HT1080 (cell line): ENCODE results near the gene CLASP1. TPM values are rescaled to one million over a fixed set of nuclear protein-coding genes. Genes with fewer than 3 reads are reported as not detected.
"Not testable (repeated sequence)": the region's sequence is repeated elsewhere in the genome, so short reads cannot be mapped to it uniquely, and the experiment has no call there.

Source experiments
- DNase-seq: peaks from one replicate; pipeline ENCODE4 v3.0.0-alpha.2; 2015; ENCODE audit warnings: low read depth
- total RNA-seq: library from RNA; depleted of rRNA; stranded (reverse); fragments of >200 nt; shearing (Covaris generic); gene quantifications from 2 replicates; pipeline ENCODE4 v1.2.3, GENCODE V29; 2014

CLASP1 gene
- total RNA-seq, 1 experiment from 2014 or later, result 22.5 TPM

DNA sequence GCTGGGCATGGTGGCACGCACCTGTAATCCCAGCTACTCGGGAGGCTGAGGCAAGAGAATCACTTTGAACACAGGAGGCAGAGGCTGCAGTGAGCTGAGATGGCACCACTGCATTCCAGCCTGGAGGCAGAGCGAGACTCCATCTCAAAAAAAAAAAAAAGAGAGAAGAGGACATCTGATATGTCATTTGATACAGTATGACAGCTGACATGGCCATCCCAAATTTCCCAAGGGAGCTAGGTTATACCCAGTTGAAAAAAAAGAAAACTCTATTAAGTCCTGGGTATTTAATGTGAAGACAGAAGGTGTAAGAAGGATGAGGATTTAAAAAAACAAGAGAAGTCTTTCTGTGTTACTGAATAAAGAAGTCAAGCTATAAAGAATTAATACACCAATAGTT is 23.3 kb downstream of the CLASP1 start:
- DNase-seq, result no peak

DNA sequence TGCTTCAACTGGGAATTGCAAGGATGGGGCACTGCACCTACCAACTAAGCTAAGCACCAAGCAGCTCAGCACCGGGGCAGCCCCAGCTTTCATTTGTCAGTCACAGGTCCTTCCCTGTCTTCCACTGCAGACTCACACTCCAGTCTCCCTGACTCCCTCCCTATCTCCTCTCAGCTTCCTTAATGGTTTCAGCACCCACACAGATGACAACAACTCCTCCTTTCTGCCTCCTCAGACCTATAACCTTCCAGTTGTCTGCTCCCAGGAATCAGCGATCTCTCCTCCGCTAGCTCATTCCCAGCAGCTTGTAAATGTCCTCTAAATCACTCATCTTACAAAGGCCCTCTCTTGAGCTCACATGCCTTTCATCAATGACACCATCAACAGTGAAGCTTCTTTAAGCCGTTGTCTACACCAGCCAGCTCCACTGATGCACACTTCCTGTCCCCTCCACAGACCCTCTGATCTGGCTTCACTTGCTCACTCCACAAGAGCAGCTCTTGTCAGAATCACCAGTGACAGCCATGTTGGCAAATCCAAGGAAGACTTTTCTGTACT is 32.1 kb downstream of the CLASP1 start:
- DNase-seq, result peak; percentile 4

DNA sequence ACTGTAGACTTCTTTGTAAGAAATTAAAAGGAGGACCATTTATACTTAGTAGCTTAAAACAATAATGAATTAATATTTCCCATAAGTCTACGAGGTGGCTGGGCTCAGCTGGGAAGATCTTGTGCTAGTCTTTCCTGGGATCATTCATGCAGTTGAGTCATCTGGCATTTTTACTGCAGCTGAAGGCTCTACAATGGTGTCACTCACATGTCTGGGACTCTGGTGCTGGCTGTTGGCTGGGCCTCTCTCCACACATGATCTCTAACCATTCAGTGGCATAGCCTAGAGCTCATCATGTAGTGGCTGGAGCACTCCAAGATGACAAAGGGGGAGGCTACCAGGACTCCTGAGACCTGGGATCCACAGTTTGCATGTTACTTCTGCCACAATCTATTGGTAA is 35.5 kb downstream of the CLASP1 start:
- peak; percentile 20 for DNase-seq

DNA sequence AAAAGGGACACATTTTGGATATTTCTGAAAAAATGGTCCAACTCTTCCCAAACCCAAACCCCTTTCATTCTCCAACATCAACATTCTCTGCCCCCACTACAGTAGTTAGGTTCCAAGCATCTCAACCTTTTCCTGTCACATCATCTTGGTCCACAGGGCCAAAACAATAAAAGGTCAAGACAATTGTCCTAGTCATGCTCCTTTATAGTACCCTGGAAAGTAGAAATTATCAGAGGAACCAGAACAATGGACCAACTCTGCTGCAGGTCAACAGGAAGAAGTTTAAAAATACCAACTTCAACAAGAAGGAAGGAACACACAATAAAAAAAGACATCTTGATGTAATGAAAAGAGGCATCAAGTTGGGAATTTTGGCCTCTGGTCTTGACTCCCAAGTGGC is 36.1 kb downstream of the CLASP1 start:
- DNase-seq, result no peak

DNA sequence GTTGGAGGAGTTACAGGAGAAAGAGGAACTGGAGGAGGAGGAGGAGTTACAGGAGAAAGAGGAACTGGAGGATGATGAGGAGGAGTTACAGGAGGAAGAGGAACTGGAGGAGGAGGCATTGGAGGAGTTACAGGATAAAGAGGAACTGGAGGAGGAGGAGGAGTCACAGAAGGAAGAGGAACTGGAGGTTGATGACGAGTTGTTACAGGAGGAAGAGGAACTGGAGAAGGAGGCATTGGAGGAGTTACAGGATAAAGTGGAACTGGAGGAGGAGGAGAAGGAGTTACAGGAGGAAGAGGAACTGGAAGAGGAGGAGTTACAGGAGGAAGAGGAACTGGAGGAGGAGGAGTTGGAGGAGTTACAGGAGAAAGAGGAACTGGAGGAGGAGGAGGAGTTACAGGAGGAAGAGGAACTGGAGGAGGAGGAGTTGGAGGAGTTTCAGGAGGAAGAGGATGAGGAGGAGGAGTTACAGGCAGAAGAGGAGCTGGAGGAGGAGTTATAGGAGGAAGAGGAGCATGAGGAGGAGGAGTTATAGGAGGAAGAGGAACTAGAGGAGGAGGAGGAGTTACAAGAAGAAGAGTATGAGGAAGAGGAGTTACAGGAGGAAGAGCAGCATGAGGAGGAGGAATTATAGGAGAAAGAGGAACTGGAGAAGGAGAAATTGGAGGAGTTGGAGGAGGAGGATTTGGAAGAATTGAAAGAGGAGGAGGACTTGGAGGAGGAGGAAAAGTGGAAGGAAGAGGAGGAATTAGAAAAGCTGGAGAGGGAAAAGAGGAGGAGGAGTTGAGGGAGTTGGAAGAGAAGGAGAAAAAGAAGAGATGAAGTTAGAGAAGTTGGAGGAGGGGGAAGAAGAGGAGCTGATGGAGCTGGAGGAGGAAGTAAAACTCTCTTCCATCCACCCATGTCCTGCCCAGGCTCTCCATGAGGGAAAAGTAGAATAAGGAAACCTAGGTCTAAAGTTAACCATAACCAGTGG is 37.2 kb downstream of the CLASP1 start:
- DNase-seq, result peak; percentile 60

DNA sequence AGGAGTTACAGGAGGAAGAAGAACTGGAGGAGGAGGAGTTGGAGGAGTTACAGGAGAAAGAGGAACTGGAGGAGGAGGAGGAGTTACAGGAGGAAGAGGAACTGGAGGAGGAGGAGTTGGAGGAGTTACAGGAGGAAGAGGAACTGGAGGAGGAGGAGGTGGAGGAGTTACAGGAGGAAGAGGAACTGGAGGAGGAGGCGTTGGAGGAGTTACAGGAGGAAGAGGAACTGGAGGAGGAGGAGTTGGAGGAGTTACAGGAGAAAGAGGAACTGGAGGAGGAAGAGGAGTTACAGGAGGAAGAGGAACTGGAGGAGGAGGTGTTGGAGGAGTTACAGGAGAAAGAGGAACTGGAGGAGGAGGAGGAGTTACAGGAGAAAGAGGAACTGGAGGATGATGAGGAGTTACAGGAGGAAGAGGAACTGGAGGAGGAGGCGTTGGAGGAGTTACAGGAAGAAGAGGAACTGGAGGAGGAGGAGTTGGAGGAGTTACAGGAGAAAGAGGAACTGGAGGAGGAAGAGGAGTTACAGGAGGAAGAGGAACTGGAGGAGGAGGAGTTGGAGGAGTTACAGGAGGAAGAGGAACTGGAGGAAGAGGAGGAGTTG is 38.1 kb downstream of the CLASP1 start:
- DNase-seq, result not testable (repeated sequence)

DNA sequence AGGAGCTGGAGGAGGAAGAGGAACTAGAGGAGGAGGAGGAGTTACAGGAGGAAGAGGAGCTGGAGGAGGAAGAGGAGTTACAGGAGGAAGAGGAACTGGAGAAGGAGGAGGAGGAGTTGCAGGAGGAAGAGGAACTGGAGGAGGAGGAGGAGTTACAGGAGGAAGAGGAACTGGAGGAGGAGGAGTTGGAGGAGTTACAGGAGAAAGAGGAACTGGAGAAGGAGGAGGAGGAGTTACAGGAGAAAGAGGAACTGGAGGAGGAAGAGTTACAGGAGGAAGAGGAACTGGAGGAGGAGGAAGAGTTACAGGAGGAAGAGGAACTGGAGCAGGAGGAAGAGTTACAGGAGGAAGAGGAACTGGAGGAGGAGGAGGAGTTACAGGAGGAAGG is 38.8 kb downstream of the CLASP1 start:
- not testable (repeated sequence) for DNase-seq

DNA sequence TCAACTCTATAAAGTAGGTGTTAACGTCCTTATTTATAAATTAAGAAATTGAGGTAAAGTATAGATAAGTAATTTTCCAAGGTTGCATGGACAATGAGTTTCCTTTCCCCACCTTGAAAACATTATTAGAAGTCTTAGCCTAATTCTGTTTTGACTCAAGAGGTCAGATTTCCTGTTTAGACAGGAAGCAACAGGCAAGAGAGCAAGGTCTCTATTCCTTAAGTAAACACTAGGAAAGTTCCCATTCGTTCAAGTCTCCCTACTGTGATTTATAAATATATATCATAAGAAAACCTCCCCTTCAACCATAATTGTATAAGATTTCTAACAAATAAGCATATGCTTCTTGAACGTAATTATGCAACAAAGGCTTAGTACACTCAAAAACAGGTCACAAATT is 40.3 kb downstream of the CLASP1 start:
- no peak for DNase-seq

DNA sequence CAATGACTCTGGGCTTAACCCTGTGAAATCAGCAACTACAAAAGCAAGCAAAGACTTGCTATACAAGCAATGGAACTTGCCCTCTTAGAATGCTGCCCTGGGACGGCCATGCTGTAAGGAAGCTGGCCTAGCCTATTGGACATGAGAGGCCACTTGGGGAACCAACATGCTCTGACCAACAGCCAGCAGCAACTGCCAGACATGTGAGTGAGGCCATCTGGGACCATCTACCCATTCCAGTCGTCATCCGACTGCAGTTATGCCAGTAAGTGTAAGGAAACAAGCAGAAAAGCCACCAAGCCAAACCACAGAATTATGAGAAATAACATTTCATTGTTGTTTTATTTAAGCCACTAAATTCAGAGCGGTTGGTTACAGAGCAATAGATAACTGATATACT is 40.9 kb downstream of the CLASP1 start:
- DNase-seq, result no peak

DNA sequence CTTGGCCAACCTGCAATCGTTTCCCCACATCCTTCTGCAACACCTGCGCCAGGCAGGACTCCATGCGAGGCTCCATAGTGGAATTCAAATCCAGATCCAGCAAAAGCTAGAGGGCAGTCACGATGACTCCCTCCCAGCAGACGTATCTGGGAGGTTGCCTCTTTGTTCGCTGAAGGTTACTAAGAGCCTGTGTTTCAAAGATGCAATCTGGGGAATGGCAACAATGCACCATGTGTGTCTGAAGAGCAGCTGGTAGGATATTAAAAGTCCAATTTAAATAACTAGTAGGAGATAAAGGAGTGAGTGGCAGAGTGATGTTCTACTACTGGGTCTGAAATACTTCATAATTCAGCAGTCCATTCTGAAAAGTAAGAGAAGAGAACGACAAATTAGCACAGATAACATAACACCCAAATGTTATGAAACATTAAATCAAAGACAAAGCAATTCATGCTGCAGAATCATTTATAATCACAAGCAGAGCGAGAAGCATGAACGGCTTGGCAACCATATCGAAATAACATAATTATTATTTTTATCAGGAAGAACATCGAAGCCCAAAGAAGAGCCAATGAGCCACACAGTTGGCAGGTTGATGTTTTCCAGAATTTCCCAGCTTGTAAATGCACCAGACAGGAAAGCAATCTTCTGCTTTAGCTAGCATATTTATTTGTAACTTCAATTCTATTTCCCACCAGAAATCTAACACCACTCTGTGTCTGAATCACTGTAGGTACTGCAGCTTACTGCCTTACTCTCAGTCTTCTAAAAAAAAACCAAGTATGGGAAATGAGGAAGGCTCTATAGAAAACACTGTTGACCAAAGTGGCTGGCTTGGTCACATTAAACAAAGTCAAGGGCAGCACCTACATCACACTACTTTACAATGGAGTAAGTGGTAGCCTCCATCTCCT is 43.2 kb downstream of the CLASP1 start:
- no peak for DNase-seq

DNA sequence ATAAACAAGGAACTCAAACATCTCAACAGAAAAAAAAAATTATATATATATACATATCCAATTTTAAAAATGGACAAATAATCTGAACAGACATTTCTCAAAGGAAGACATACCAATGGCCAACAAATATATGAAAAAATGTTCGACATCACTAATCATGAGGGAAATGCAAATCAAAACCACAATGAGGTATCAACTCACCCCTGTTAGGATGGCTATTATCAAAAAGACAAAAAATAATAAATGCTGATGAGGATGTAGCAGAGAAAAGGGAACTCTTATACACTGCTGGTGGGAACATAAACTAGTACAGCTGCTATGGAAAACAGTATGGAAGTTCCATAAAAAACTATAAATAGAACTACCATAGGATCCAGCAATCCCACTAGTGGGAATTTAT is 46.1 kb downstream of the CLASP1 start:
- DNase-seq, result no peak

DNA sequence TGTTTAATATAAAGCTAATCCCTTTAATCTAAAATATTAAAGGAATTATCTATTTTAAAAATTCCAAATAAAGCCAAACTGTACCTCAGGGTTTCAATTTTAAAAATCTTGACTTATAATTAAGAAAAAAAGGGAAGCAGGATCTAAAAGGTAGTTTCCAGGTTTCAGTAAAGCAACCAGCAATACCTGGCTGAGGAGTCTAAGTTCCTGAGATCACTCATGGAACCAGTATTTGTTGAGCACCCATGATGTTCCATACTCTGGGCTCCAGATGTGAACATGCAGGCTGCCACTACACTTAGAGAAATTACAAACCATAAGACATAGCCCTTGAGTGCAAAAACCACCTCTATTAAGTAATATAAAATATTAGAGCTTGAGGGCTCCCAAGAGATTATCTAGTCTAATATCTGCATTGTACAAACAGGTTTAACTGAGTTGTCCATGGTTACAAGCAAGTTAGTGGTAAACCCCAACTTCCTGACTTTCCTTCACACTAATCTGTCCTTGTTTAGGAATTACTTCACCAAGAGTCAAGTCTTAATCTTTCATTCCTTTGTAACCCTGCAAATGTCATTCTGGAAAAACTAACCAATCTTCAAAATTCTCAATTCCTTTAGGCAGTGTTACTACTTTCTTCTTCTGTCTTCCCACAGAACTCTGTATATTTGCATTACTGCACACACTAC is 49.2 kb downstream of the CLASP1 start:
- DNase-seq, result no peak

DNA sequence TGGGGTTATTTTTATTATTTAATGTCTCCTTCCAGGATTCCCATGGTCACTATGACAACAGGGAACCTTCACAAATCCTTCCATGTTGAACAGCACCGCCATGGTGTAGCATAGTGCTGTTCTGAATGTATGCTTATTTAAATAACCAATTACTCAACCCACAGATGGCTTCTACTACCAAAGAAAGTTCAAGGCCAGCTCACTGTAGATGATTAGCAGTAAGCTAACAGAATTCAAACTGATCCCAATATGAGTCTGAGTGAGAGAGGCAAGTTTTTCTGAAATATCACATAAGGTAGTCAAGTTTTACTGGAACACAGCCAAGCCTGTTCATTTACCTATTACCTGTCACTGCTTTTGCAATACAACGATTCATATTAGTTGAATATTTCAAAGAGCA is 51.2 kb downstream of the CLASP1 start:
- DNase-seq, result no peak

DNA sequence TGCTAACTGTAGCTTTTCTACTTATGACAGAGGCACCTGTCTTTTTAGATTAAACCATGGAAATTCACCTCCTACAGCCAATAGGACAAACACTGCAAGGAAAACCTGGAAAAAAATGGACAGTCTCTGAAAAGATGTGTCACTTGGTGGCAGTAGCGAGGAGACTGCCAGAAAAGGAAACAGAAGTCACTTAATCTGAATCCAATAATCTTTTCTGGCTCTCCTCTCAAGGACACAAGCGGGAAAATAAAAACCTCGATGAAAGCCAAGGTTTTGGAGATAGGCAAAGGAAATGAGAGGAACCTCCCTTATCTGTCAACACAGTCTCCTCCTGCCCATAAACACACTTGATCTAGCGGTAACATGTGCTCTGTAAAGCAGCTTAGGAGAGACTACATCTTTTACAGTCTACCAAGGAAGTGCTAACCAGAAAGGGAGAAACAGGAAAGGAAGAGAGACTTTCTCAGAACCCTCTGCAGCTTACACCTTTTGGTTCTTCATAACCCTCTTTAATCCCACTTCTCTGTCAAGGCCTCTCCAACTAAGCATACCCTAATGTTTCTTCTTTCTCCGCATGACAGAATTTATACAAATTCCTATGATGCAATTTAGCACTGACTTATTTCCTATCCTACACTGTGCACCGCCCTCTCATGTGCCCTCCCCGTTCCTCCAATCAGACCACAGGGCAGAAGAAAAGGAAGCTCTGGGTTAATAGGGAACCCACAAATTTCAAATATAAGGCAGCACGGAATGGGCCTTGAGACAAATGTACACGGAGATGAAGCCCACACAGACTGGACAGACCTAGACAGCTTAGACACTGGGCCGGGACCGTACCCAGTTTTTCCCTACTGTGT is 52.8 kb downstream of the CLASP1 start:
- peak; percentile 70 for DNase-seq

DNA sequence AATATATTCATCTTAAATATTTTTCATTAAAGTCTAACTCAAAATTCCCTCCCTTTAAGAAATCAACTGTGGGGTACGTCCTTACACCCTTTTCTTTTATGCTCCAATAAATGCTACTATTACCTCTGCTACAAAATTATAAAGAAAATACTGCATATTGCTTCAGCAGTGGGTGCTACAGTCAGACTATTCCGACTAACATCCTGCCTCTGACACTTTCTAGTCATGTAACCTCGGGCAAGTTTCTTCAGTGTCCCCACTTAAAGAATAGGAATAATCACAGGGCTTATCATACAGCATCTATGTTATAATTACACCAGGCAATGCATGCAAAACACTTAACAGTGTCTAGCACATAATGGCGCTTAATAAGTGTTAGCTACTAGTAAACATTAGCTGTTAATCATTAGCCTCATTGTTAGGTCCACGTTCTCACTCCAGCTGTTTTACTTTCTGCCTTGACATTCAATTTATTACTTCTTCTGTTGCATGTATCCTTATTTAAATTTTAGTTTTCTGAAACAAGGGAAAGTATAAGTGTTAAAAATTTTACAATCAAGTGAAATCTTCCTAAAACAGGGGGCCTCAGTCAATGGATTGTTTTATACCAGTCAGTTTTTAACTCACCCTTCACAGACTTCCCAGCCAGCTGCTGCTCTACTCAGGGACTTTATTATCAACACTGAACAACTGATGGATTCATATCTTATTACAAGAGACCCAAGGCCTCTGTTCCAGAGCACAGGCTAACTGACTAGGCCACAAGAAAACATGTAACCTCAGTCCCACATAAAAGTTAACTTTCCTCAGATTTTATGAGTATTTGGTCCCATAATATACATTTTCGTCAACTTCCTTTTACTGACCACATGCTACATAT is 54.0 kb downstream of the CLASP1 start:
- no peak for DNase-seq

DNA sequence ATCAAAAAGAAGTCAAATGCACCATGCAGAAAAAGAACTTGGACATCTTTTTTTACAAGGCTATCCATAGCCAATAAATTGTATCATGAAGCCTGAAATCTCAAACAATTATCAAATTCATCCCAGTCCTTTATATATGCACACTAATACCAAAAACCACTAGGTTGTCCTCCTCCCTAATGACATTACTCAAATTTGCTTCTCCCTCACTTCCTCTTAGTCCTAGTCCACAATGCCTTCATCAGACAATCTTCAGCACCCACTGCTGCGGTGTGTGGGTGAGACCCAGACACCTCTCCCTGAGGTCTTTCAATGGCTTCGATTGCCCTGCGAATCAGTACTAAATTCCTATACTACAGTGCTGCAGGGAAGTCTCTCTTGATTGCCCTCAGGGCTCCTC is 58.1 kb downstream of the CLASP1 start:
- DNase-seq, result no peak

DNA sequence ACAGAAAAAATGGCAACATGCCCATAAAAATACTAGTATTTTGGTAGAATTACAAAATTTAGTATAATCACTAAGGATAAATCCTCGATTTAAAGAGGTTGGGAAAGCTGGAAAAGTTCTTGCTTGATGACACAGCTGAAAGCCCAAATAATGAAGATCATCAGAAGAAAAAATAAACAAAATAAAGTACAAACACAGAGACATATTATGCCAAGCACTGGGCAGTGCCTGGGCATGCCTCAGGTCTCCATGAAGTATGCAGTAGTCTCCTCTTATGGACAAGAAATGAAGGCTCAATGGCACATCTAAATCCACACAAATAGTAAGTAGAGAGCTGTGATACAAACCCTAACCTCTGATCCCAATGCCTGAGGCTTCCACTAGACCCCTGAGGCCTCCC is 60.9 kb downstream of the CLASP1 start:
- DNase-seq, result no peak

DNA sequence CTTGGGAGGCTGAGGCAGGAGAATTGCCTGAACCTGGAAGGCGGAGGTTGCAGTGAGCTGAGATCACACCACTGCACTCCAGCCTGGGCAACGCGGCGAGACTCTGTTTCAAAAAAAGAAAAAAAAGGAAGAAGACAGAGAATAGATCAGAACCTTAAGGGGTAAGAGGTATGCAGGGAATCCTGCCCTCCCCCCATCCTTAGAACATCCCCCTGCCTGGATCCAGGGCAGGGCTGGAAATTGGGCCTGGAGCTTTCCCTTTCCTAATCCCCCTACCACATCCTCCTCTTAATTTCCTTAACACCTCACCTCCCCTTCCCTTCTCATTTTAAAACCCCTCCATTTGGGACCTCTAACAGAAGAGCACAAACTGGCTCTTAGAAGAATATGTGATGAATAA is 62.1 kb downstream of the CLASP1 start:
- no peak for DNase-seq

DNA sequence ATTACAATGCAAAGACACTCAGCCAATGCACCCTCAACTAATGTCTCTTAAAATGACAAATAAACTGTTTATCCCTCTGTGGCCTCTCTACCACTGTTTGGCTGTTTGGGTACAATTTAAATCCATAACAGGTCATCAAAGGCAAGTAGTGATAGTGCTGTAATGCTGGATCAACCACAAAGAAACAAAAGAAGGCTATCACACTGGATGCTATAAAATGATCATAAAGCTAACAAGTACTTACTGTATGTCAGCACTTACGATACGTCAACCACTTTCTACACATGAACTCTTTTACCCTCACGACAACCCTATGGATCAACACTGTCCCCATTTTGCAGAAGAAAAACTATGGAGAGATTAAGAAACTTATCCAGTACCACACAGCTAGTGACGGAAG is 64.5 kb downstream of the CLASP1 start:
- no peak for DNase-seq
